Osteocyte (in vitro differentiated cells): ENCODE measurements around the gene MIEF1. TPM values are rescaled to one million over a fixed set of nuclear protein-coding genes. Genes with fewer than 3 reads are reported as not detected.

Source experiments
- DNase-seq: peaks from one replicate; pipeline ENCODE4 v3.0.0; 2021; ENCODE audit warnings: mixed read lengths; ENCODE audit not compliant: unreplicated experiment; ENCODE audit errors: extremely low spot score
- H3K27ac Mint-ChIP-seq: one replicate; pipeline ENCODE4 v1.8.0; 2021; ENCODE audit warnings: mild to moderate bottlenecking, mixed read lengths; ENCODE audit not compliant: unreplicated experiment
- H3K27me3 Mint-ChIP-seq: one replicate; pipeline ENCODE4 v1.8.0; 2021; ENCODE audit warnings: mixed read lengths; ENCODE audit not compliant: unreplicated experiment
- H3K36me3 Mint-ChIP-seq: one replicate; pipeline ENCODE4 v1.8.0; 2021; ENCODE audit warnings: mixed read lengths; ENCODE audit not compliant: unreplicated experiment
- H3K4me1 Mint-ChIP-seq: one replicate; pipeline ENCODE4 v1.8.0; 2021; ENCODE audit warnings: mixed read lengths; ENCODE audit not compliant: unreplicated experiment
- H3K4me3 Mint-ChIP-seq: one replicate; pipeline ENCODE4 v1.8.0; 2021; ENCODE audit warnings: mild to moderate bottlenecking, moderate library complexity, mixed read lengths; ENCODE audit not compliant: unreplicated experiment
- H3K9me3 Mint-ChIP-seq: one replicate; pipeline ENCODE4 v1.8.0; 2021; ENCODE audit warnings: mixed read lengths; ENCODE audit not compliant: unreplicated experiment
- CTCF ChIP-seq: fragments of 200-600 bp; sonication (generic); IDR thresholded peaks from 2 replicates; pipeline ENCODE4 v1.5.0; 2021; ENCODE audit warnings: antibody characterized with exemption, mild to moderate bottlenecking, moderate library complexity
- total RNA-seq: library from RNA; stranded (reverse); gene quantifications from 2 replicates; pipeline ENCODE4 v1.2.1, GENCODE V29; 2021

Gene MIEF1
- total RNA-seq, 1 donor from 2014 or later = 25.8 TPM

DNA sequence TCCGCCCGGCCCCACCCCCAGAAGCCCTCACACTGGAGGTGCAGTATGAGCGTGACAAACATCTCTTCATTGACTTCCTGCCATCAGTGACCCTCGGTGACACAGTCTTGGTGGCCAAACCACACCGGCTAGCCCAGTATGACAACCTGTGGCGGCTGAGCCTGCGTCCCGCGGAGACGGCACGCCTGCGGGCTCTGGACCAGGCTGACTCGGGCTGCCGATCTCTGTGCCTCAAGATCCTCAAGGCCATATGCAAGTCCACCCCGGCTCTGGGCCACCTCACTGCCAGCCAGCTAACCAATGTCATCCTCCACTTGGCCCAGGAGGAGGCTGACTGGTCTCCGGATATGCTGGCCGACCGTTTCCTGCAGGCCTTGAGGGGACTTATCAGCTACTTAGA is 11.7 kb downstream of the MIEF1 start:
- H3K9me3 Mint-ChIP-seq = no peaks in the 10 kb centered on the region
- no peak overlapping the region for H3K27ac Mint-ChIP-seq
- H3K4me3 Mint-ChIP-seq = no peak overlapping the region
- peaks cover 15% of the 10 kb centered on the region for H3K4me1 Mint-ChIP-seq
- no peak for DNase-seq
- peaks cover 54% of the 10 kb centered on the region for H3K36me3 Mint-ChIP-seq
- no peak for TF ChIP-seq CTCF
- no peaks in the 10 kb centered on the region for H3K27me3 Mint-ChIP-seq

DNA sequence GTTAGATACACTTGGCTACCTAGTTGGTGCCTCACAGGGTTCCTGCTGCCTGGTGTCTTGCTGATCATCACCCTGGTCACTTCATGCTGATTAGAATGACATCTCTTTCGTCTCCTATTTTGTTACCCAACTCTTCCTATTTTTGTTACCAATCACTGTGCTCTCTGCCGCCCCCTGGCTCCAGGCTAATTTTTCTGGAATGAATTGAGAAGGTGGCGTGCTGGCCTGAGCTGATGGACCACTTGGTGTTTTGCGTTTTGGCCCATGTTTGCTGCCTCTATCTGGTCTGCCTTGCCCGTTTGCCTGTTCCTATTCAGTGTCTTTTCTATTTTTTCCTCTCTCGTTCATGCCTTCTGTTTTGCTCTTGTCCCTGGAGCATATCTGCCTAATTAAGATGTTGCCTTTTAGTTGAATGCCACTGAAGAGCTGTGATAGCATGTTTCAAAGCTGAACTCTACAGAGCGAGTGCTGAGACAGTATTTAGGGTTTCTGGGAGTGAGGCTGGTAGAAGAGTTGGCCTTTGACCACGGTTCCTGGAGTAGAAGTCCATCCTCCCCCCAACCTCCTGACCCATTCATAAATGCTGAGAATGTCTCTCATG is 12.4 kb downstream of the MIEF1 start:
- peaks cover 50% of the 10 kb centered on the region for H3K36me3 Mint-ChIP-seq
- no peak overlapping the region for H3K4me3 Mint-ChIP-seq
- no peaks in the 10 kb centered on the region for H3K27me3 Mint-ChIP-seq
- DNase-seq = no peak
- H3K27ac Mint-ChIP-seq = peak overlapping the region; percentile 9
- H3K4me1 Mint-ChIP-seq = peaks cover 21% of the 10 kb centered on the region
- H3K9me3 Mint-ChIP-seq = no peaks in the 10 kb centered on the region
- peak; percentile 81 for TF ChIP-seq CTCF

DNA sequence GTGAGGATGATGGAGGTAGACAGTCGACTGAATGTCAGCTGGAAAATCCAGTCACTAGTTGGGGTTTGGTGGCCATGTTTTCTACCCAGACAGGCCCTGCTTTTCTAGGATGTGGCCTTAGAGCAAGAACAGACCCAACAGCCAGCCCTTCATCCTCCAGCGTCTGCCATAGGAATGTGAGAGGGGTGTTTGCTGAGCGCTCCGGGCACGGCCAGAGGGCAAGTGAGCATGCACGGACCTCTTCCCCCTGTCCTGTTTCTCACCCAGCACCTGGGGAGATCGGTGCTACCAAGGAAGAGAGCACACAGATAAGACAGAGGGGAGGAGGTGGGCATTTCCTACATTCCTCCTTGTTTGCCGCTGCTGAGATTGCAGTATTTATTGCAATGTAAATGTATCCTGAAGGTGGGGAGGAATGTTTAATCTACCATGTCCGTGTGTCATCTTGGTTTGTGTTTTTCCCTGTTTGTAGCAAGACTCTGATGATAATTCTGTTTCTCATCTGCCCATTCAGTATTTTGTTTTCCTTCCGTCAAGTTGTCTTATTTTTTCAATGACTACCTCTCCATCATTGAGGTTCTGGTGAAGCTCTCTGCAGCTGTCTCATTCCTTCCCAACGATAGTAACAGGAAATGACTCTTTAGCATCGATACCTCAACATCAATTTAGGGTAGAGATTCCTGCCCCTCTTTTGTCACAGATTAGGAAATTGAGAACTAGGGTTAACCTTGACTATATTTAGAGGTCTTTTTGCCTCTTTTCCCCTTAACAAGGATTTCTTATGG is 13.4 kb downstream of the MIEF1 start:
- H3K9me3 Mint-ChIP-seq = no peaks in the 10 kb centered on the region
- TF ChIP-seq CTCF = no peak
- H3K27ac Mint-ChIP-seq = no peak overlapping the region
- peaks cover 21% of the 10 kb centered on the region for H3K4me1 Mint-ChIP-seq
- H3K27me3 Mint-ChIP-seq = no peaks in the 10 kb centered on the region
- H3K4me3 Mint-ChIP-seq = no peak overlapping the region
- DNase-seq = no peak
- peaks cover 41% of the 10 kb centered on the region for H3K36me3 Mint-ChIP-seq

DNA sequence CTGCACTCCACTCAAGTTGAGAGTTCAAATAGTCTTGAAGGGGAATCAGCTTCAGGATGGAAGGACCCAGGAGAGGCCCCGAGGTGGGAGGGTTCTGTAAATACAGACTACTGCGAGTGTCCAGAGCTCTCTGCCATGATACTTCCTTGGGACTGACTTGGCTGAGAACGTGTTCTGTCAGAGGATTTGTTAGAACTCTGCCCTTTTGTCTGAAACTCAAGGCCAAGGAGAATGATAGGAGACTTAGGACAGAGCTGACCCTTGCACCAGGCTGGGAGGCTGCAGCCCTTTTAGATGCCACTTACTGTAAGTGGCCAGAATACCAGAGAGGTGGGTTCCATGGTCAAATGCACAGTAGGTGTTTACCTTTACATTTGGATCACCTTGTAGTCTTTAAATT is 15.4 kb downstream of the MIEF1 start:
- DNase-seq = no peak
- Mint-ChIP-seq H3K36me3 (peaks cover 41% of the 10 kb centered on the region), H3K9me3 (no peaks in the 10 kb centered on the region)

More for the DNA sequence above, 15.4 kb downstream of the MIEF1 start:
- Mint-ChIP-seq H3K27ac (no peak overlapping the region), H3K4me1 (peaks cover 36% of the 10 kb centered on the region), H3K4me3 (no peak overlapping the region), H3K27me3 (no peaks in the 10 kb centered on the region)
- TF ChIP-seq CTCF = no peak
